Right atrium auricular region (tissue), 2 donors: ENCODE results near the gene SHANK2. TPM values are rescaled to one million over a fixed set of nuclear protein-coding genes. Genes with fewer than 3 reads are reported as not detected.

Experiments
- DNase-seq: peaks from one replicate; pipeline ENCODE4 v3.0.0-alpha.2; 2019; ENCODE audit warnings: low spot score
- H3K27ac ChIP-seq, 2 donors: fragments of 200-600 bp; sonication (generic); 1 replicate in 1 of 2; 2 replicates in 1 of 2; pipeline ENCODE4 v1.5.1; 2016 to 2019
- H3K27me3 ChIP-seq, 2 donors: fragments of 200-600 bp; sonication (generic); one replicate each; pipeline versions ENCODE4 v1.5.1 to v1.6.0; 2017 to 2019
- H3K36me3 ChIP-seq: fragments of 200-600 bp; sonication (generic); one replicate; pipeline ENCODE4 v1.5.1; 2016
- H3K4me1 ChIP-seq, 2 donors: fragments of 200-600 bp; sonication (generic); one replicate each; pipeline versions ENCODE4 v1.5.1 to v1.6.0; 2017 to 2019
- H3K4me3 ChIP-seq, 2 donors: fragments of 200-600 bp; sonication (generic); 1 replicate in 1 of 2; 2 replicates in 1 of 2; pipeline ENCODE4 v1.5.1; 2017 to 2019; ENCODE audit warnings: mild to moderate bottlenecking in 1 of 2, moderate library complexity in 1 of 2
- H3K9me3 ChIP-seq, 2 donors: fragments of 200-600 bp; sonication (generic); one replicate each; pipeline ENCODE4 v1.5.1; 2019
- CTCF ChIP-seq, 2 donors: fragments of 200-600 bp; sonication (generic); IDR thresholded peaks; one replicate each; pipeline ENCODE4 v1.5.1; 2019; ENCODE audit warnings: antibody characterized with exemption in 2 of 2
- total RNA-seq, 2 donors: library from RNA; depleted of rRNA; stranded (reverse); fragments of >200 nt; gene quantifications; one replicate each; pipeline ENCODE4 v1.1.0, GENCODE V29; 2016

Gene SHANK2
- total RNA-seq, 2 donors from 2014 or later: 0.07 to 0.35 TPM

- no peak overlapping the region for H3K27ac ChIP-seq
Observed at GRCh38 chr11:71279916-71280645, 27.7 kb upstream of the SHANK2 start.

GRCh38 chr11:71272161-71272560 is 19.8 kb upstream of the SHANK2 start:
- Histone ChIP-seq H3K4me3 (no peak overlapping the region), H3K27me3 (no peaks in the 10 kb centered on the region), H3K9me3 (peaks cover 0 to 13% of the 10 kb centered on the region in 2 donors), H3K36me3 (no peaks in the 10 kb centered on the region), H3K4me1 (no peaks in the 10 kb centered on the region), H3K27ac (no peak overlapping the region)
- no peak for DNase-seq
- no peak for TF ChIP-seq CTCF (IDR thresholded peaks at IDR 0.05)

More at GRCh38 chr11:71279916-71280645, 27.7 kb upstream of the SHANK2 start:
- H3K27me3 ChIP-seq: no peaks in the 10 kb centered on the region
- H3K36me3 ChIP-seq: no peaks in the 10 kb centered on the region
- DNase-seq: peak; percentile 26
- H3K4me3 ChIP-seq: no peak overlapping the region
- no peak for TF ChIP-seq CTCF (IDR thresholded peaks at IDR 0.05)
- no peaks in the 10 kb centered on the region for H3K4me1 ChIP-seq
- no peaks in the 10 kb centered on the region for H3K9me3 ChIP-seq

- no peak overlapping the region for H3K4me3 ChIP-seq
- TF ChIP-seq CTCF (IDR thresholded peaks at IDR 0.05): no peak
- H3K4me1 ChIP-seq: no peaks in the 10 kb centered on the region
- no peaks in the 10 kb centered on the region for H3K27me3 ChIP-seq
- H3K27ac ChIP-seq: no peak overlapping the region
- no peaks in the 10 kb centered on the region for H3K36me3 ChIP-seq
- peaks cover 0 to 13% of the 10 kb centered on the region in 2 donors for H3K9me3 ChIP-seq
- peak; percentile 44 for DNase-seq
Observed at GRCh38 chr11:71269603-71270511, 17.5 kb upstream of the SHANK2 start.

GRCh38 chr11:71268706-71269321 is 16.4 kb upstream of the SHANK2 start:
- Histone ChIP-seq H3K4me3 (no peak overlapping the region), H3K27me3 (no peaks in the 10 kb centered on the region), H3K36me3 (no peaks in the 10 kb centered on the region), H3K27ac (no peak overlapping the region), H3K4me1 (no peaks in the 10 kb centered on the region), H3K9me3 (peaks cover 0 to 8% of the 10 kb centered on the region in 2 donors)
- peak; percentile 43 for DNase-seq
- no peak for TF ChIP-seq CTCF (IDR thresholded peaks at IDR 0.05)

- H3K27ac ChIP-seq: no peak overlapping the region
- H3K4me3 ChIP-seq: no peak overlapping the region
- no peak for TF ChIP-seq CTCF (IDR thresholded peaks at IDR 0.05)
- no peaks in the 10 kb centered on the region for H3K9me3 ChIP-seq
- no peaks in the 10 kb centered on the region for H3K27me3 ChIP-seq
- H3K36me3 ChIP-seq: no peaks in the 10 kb centered on the region
- no peaks in the 10 kb centered on the region for H3K4me1 ChIP-seq
- peak; percentile 13 for DNase-seq
Observed at GRCh38 chr11:71267807-71268421, 15.5 kb upstream of the SHANK2 start.
